NCI-H1417 (cell line): ENCODE data around the gene ASXL1.

Experiments used
- DNase-seq, 3 experiments: peaks; one replicate each; lab custom pipeline; 2025; lab: John Stamatoyannopoulos, UW

The ASXL1 gene

DNA sequence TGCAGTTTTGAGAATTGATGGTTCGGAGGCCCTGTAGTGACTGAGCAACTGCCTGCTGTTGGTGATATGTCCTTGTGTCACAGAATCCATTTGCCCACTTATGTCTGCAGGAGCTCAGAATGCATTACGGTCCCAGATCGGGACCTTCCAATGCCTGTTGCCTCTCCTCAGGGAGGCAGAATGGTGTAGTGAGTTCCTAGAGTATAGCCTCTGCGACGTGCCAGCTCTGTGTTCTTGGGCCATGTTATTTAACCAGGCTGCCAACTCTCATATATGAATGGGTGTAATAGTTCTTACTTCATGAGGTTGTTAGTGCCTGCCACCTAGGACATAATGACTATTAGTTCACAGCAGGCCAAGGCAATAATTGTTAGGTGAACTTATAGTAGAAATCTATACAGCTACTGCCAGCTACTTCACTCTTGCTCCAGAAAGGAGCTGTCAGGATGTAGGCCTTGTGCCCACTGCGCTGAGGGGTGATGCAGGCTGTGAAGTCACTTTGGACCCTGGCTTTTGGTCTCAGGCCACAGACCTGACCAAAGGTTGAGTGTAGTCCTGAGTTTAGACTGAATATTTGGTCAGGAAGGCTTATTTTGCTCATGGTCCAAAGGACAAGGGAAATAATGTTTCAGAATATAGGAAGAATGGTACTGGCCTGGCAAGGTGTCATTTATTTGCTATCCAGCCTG is 82.1 kb downstream of the ASXL1 start:
- DNase-seq = no peak

DNA sequence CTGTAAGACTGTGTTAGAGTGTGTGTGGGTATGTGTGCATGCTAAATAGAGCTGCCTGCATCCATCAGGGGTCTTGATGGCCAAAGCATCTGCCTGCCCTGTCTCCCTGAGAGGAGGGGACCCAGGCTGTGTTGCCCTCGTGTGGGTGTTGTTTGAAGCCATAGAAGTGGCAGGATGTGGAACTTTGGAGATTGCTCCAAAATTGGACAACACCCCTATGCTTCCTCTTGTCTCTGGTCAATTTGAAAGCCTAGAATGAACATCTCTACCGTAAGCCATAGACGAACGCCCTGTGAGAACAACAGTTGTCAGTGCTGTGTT is 82.6 kb downstream of the ASXL1 start:
- no peak for DNase-seq

DNA sequence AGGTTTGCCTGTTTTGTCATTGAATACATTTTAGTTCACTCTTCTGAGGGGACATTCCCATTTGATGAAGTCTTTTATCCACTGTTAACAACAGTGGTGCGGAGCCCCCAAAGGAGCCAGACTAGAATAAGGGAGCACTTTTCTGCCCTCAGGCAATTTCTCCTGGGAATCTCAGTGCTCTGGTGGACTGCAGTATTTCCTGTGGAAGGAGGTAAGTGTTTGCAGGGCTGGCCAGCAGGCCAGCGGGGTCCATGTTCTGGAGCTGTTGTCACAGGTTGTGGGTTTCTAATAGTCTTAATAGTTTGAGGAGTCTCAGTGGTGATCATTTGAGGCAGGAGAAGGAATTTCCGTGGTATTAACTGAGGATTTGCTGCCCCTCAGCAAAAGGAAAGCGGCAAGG is 83.5 kb downstream of the ASXL1 start:
- no peak for DNase-seq

DNA sequence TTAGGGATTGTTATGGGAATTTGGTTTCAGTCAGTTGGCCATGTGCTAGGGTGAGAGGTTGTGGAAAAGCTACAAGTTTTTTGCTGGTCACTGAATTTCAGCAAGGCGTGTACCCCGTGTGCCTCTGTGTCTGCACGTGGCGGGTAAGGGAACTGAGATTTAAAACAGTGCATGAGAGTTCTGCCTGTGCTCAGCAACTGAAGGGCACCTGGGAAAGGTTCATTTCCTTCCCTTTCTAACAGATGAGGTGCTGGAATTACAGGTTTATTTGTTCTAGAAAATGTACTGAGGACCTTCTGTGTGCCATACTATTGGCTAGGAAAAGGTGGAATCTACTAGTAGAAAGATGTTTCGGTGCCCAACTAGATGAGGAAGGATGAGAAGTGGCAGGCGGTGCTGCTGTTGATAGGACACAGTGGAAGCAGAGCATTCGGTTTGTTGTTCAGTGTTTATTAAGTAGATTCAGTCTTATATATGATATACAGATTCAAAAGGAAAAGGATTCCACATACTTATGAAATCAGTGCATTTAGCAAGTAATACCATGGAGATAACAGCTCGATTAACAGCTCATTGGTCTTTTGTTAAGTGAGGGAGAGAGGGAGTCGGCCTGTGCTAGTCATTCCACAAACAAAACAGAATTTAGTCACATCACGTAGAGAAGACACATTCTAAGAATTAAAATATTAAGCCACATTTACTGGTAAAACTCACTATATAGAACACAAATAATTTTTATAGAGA is 84.7 kb downstream of the ASXL1 start:
- DNase-seq = no peak

DNA sequence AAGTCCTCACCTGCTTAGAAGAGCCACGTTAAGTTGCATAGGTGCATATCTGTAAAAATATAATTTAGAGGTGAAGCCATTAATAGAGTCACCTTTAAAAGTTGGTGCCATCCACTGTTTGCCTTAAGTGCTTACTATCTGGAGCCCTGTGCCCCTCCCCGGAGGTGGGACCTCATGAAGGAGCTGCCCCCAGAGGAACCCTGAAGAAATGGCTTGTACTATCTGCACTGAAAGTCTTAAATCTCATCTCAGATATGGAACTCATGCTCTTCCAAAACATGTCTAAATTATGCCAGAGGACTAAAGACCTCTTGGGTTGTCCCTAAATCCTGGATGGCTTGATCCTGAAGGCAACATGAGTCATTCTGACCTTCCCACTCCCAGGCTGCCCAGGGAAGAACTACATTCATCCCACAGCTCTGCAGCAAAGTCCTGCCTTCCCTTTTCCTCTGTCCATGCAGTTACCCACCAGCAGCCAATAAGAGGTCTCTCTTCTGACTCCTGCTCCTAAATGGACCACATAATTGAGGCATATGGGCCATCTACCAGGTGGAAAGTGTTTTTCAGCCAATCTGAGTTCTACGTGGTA is 85.3 kb downstream of the ASXL1 start:
- no peak for DNase-seq

DNA sequence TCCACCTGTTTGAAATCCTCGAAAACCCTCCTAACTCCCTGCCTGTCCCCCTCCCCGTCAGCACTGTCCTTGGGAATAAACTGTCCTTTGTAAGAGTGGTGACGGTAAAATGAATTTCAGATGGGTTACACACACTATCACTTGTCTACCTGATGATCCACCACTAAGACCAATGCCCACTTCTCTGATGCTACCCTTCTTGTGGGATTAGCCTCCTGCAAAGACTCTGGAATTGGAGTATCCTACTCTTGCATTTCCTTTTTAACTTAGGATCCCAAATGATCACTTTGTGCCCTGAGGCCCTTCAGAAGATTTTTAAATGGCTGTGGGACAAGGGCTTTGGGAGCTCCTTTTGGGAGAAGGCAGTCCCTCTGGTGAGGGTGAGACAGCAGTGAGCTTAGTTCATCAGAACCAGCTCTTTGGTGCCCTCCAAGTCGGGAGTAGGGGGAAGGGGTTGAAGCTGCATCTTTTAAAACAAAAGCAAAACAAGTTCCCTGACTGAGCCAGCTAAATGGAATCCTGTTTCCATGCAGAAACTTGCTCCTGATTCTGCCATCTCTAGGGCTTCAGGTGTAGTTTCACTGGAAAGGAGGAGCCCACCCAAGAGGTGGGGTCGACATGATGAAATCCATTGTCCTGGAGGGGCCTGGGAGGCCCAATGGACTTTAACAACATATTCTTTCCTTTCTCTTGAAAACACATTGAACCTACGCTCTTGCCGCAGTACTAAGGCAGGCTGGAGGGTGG is 86.5 kb downstream of the ASXL1 start:
- no peak for DNase-seq

DNA sequence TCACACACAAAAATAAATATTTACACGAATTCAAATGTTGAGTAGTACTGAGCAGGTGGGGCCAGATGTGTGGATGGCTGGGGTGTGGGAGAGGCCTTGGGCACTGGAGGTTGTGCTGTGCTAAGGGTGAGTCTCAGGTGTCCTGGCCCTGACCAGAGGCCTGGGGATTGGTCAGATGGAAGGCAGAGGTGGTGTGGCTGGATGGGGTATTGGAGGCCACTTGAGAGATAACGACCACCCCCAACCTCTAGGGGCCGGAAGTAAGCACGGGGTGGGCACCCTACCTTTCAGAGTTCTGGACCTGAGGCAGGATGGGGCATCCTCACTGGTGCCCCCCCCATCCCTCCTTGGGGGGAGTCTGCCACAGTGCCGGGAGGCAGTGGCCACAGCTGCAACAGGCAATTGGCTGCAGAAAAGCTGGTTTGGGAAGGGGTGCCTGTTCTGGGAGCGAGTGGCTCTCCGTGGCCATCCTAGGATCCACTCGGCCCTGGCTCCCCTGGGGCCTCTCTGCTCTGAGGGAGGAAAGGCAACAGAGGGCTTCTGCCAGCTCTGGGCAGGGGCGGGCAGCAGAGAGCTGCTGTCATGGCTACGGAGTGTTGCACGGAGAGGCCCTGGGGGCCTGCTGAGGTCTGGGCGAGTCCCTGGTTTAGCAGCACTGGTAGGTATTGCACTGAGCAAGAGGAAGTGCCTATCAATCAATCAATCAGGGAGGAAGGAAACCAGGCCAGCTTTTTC is 87.6 kb downstream of the ASXL1 start:
- DNase-seq = peak; percentile 39 to 68 (median 64)

DNA sequence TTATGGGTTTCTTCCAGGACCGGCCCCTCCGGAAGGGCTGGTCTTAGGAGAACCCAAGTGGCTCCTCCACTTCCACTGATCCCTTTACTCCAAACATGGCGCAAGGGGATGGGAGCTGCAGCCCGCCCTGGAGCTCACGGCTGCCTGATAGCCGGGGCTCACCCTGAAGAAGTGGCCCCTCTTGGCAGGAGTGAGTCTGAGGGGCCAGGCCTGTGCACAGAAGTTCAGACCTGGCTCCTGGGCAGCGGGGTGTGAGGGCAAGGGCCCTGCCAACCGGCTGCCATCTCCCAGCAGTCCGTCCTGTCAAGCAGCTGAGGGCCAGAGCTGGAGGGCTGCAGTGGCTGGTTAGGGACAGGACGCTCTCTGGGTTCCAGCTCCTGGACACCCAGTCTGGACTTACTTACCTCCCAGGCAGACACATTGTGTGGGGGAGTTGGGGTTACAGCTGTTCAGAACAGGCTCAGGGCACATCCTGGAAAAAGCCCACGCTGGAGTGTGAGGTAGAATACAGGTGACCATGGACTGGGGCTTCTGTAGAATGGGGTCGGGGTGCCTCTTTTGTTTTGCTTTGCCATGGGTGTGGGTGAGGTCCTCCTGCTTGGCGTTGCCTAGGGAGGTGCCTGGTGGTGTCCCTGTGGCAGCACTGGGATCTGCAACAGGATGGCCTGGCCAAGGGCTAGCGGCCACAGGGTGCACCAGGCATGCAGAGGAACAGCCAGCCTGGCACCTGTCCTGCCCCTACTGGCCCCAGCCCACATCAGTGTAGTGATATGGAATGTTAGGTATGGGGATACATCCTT is 88.4 kb downstream of the ASXL1 start:
- DNase-seq = no peak

DNA sequence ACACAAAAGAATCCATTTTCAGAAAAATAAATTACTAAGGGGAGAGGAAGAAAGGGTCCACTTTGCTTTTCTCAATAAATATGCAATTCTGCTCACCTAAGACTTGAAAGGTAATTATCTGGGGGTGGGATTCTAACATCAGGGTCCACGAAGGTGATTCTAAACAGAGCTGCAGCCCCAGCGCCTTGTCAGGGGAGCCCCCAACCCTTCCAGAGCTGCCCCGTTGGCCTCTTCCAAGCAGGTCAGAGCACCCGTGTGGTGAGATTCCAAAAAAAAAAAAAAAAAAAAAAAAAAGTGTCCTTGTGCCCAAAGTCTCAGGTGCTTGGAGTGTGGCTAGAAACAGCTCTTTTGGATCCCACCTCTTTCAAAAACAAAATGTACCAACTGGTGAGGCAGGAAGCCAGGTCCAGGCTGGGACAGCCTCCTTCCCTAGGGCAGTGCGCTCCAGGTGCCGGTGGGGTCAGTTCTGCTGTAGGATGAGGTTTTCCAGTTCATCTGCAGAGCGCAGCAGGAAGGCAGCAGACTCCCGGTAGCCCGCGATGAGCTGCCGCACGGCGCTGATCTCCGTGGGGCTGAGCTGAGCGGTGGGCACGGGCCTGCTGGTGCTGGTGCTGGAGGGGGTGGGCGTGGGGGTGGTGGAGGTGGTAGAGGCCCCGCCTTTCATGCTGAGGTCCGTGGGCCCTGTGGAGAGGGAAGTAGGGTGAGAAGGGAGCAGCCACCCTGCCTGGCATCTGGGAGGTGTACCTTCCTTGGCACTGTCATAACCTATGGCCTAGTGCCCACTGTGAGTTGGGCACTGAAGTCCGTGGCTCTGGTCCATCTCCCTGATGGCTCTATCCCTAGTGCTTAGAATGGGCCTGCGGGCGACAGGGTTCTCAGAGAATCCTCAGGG is 89.3 kb downstream of the ASXL1 start:
- no peak for DNase-seq

DNA sequence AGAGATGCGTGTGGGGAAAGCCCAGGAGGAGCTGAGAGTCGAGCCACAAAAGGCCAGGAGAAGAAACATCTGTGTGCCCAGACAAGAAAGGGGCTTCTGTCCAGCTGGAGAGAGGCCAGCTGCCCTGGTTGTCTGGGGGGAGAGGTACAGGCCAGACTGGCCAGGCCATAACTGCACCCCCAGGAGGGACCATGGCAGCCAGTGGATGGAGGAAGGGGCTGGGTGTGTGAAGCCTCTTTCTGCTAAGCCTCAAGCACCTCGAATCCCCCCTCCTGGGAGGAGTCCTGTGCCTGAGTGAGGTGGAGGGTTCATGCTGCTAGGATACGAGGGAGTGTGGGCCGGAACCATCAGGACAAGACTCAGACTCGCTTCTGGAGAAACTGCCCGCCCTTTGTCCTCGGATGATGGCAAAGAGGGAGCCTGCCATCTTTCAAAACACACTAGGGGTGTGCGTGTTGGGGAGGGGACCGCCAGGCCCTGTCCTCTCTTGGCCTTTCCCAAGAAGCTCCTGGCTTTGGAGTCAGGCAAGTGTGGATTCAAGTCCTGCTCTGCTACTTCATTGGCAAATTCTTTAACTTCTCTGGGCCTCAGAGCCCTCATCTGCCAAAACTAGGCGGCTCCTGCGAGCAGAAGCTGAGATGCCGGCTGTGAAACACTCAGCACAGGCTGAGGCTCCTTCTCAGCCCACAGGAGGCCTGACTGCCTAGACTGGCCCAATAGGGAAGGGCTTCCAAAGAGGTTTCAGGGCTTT is 90.3 kb downstream of the ASXL1 start:
- DNase-seq = no peak

DNA sequence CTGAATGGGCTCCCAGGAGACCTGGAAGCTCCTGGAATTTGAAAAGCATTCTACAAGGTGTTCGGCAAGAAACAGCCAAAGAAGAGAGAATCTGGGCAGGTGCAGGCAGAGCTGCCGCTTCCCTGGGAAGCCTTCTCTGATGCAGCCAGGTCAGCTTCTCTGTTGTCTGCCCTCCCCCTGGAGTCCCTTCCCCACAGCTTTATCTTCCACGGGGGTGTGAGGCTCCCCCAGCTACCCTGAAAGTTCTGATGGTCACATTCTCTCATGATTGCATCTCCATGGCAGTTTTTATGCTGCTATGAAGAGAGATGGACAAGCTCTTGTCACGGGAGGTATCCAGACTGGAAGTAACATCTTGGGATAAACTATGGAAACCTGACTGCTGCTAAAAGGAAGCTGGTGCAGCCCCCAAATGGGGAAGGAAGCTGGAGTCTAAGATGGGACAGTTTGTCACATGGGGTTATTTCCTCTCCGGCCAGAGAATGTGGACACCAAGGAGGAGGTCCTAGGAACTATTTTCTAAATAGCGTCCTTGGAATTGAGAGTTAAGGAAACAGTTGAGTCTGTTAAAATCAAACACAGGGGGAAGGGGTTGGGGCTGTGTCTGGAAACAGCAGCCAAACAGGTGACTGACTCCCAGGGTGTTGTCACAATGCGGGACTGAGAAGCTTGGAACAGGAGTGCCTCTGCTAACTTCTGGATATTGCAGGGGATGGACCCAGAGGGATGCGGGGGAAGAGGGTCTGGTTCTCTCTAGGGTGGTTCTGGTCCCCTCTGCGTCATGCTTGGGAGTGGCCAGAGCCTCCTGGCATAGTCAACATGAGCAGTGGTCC is 91.1 kb downstream of the ASXL1 start:
- no peak for DNase-seq

DNA sequence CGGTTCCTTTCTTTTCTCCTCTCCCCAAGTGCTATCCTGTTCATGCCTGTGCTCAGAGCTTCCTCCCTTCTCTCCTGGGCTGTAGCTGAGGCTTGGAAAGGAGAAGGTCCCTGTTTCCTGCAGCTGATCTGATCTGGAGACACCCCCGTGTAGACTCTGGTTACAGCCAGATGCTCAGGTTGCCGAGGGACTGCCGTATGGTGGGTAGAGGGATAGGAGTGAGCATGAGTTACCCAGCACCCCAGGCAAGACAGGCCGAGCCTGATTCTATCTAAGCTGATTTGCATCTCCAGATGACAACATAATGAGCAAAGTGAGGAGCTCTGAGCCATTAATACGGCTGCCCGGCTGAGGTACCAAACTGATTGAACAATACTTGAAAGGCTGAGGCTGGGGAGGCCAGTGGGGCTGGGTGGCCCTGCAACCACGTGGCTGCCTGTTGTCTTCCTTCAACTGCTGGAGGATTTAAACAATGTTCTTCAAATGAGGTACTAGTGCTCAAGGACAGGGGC is 91.8 kb downstream of the ASXL1 start:
- DNase-seq = no peak

DNA sequence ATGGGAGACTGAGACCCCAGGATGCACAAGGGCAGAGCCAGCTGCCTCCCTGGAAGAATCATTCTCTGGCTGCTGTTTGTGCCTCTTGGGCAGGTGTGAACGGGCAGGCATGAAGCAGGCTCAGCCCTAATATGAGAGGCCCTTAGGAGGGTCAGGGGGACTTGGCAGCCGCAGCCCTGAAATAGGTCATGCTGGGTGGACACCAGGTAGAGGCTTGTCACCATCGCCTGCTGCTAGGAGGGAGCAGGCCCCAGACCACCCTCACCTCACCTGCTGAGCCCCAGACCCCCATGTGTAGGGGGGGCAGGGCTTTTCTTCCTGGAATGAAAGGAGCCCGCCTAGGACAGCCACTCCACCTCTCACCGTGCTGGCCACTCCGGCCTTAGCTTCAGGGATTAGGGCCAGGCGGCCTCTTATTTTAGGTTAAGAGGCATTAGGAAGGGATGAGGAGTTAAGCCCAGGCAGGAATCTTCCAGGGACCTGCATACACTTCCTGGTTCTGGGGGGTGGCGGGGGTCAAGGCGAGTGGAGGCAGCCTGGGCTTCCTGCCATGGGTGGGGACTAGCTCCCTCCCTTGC is 92.4 kb downstream of the ASXL1 start:
- DNase-seq = no peak

DNA sequence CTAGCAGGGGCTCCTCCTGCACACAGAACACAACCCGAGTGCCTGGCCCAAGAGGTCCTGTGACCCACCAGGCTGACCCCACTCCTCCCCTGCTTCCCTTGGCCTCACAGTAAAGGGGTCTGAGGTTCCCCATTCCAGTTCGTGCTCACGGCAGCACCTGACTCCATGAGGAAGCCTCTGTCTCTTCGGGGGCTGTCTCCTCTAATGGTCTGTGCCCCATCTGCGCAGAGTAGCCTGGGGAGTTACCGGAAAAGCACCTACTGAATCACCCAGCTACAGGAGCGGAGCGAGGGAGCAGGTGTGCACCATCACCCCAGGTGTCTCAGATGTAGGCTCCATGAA is 93.2 kb downstream of the ASXL1 start:
- no peak for DNase-seq

DNA sequence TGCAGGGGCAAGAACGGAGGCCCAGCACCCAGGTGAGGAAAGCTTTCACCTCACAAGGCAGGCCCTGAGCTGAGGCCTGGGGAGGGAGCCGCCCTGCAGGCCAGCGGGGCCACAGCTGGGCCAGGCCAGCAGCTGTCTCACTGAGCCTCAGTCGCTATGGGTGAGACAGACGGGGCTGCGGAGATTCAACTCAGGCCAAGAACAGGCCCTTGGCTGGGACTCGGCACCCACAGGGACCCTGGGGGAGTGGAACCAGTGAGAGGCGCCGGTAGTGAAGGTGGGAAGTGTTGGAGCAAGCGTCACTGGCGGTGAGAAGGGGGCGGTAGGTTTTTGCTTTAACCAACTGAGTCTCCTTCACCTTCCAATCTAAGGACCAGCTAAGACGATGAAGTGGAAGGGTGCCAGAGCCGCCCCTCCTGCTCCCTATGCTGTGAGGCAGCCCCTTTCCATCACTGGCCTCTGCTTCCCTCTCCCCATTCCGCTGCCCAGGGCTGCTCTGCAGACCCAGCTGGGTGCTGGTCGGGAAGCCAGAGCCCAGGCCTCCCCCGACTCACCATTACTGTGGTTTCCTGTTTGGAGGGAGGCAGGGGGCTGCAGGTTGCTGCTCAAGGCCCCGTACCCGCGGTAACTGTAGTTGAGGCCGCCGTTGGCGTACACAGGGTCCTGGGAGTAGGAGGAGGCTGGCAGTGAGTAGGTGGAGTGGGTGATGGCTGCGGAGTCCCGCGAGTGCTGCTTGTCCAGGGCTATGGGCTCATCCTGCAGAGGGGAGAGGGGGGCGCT is 93.7 kb downstream of the ASXL1 start:
- no peak for DNase-seq

DNA sequence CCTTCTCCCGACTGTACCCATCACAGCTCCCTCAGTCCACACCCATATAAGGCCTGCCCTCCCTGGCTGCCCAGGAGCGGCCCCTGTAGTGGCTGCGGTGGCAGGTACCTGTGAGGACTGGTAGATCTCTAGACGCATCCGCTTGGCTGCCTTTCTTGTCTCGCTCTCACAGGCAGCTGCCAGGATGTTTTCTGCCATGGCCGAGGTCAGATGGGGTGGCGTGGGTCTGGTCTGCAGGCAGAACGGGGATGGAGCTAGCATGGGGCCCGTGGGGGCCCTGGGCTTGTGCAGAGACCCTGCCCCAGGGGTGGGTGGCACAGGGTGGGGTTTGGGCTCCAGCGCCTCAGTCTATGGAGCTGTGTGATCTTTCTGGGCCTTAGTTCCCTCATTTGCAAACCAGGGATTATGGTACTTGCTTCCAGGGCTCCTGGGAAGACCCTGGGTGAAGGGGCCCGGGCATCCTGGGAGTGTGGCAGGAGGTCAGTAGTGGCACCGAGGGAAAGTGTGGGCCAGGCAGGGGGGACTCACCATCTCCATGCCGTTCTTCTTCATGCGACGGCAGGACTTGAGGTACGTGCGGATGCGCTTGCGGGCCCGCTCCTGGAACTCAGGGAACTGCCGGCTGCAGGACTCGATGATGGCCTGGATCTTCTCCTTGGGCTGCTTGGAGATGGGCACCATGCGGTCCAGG is 94.8 kb downstream of the ASXL1 start:
- DNase-seq = no peak
